Ramos (cell line): Measurements from ENCODE around the gene ALX1.

Source experiments
- in situ Hi-C: fragments of 300-500 bp; cut with MboI; formaldehyde crosslinking; loops from one replicate; pipeline ENCODE4 v1.14.3; 2022; ENCODE audit warnings: low sequenced_read_pairs; ENCODE audit not compliant: unreplicated experiment

The ALX1 gene

GRCh38 chr12:85280165-85280983, at the start of gene ALX1:
ALX1 (plus strand) TSS chr12:85280220; CDS start chr12:85280262, 42 bp downstream.
- in situ Hi-C loops: no loop called here

- in situ Hi-C loops: no loop called here
These were observed 42.7 kb upstream of the ALX1 start for GRCh38 chr12:85237327-85237726.

GRCh38 chr12:85244561-85244960, 35.5 kb upstream of the ALX1 start:
- in situ Hi-C loops: no loop called here

- in situ Hi-C loops: no loop called here
These were observed 26.2 kb upstream of the ALX1 start for GRCh38 chr12:85253853-85254252.

GRCh38 chr12:85257671-85258070, 22.3 kb upstream of the ALX1 start:
- in situ Hi-C loops: no loop called here

- in situ Hi-C loops: no loop called here
These were observed 19.6 kb upstream of the ALX1 start for GRCh38 chr12:85260447-85260846.

GRCh38 chr12:85260896-85261295, 19.1 kb upstream of the ALX1 start:
- in situ Hi-C loops: no loop called here

- in situ Hi-C loops: no loop called here
These were observed 13.7 kb upstream of the ALX1 start for GRCh38 chr12:85266356-85266755.

GRCh38 chr12:85273381-85274314, 6.4 kb upstream of the ALX1 start:
- in situ Hi-C loops: no loop called here

GRCh38 chr12:85274315-85274651, 5.7 kb upstream of the ALX1 start:
- in situ Hi-C loops: no loop called here

GRCh38 chr12:85275374-85275773, 4.6 kb upstream of the ALX1 start:
- in situ Hi-C loops: no loop called here

GRCh38 chr12:85277191-85277590, 2.8 kb upstream of the ALX1 start:
- in situ Hi-C loops: no loop called here

- in situ Hi-C loops: no loop called here
These were observed 2.0 kb upstream of the ALX1 start for GRCh38 chr12:85277900-85278597.

GRCh38 chr12:85278598-85279448, 1.2 kb upstream of the ALX1 start:
- in situ Hi-C loops: no loop called here

- in situ Hi-C loops: no loop called here
These were observed 413 bp upstream of the ALX1 start for GRCh38 chr12:85279449-85280164.

- in situ Hi-C loops: no loop called here
These were observed 1.1 kb downstream of the ALX1 start for GRCh38 chr12:85280984-85281630.

GRCh38 chr12:85281636-85282312, 1.8 kb downstream of the ALX1 start:
- in situ Hi-C loops: no loop called here

GRCh38 chr12:85283560-85283959, 3.5 kb downstream of the ALX1 start:
- in situ Hi-C loops: no loop called here
